Endothelial cell of umbilical vein (primary cell): Measurements from ENCODE around the gene FAM168A. TPM values are rescaled to one million over a fixed set of nuclear protein-coding genes. Genes with fewer than 3 reads are reported as not detected.

Experiments used
- BruUV-seq: library from RNA; stranded (reverse); fragments of 400-500 nt; replicated peaks from 2 replicates; lab custom pipeline; 2021; lab: Mats Ljungman, UMichigan
- CTCF ChIA-PET: fragments of 300-600, 350-600 bp; sonication (Branson Sonifier 250); formaldehyde crosslinking; loops from one replicate; lab custom pipeline; 2021; ENCODE audit warnings: antibody characterized with exemption, inconsistent platforms; lab: Charles Lee
- POLR2A ChIA-PET: fragments of 300-600, 350-600 bp; sonication (Branson Sonifier 250); formaldehyde crosslinking; loops from one replicate; lab custom pipeline; 2021; ENCODE audit warnings: antibody characterized with exemption, inconsistent platforms; lab: Charles Lee
- DNase-seq: peaks from one replicate; pipeline ENCODE4 v3.0.0-alpha.2; 2011; ENCODE audit warnings: low read depth, low spot score
- FAIRE-seq: peaks from 2 replicates; lab custom pipeline; 2011; peaks lifted over from hg19 to GRCh38; lab: Jason Lieb, UNC
- H2AFZ ChIP-seq: 2 replicates; pipeline ENCODE4 v1.6.0; 2012; ENCODE audit warnings: low read depth, low read length, control low read depth, inconsistent platforms
- H3K27ac ChIP-seq: 2 replicates; pipeline ENCODE4 v1.5.1; 2011; ENCODE audit warnings: low read depth, mild to moderate bottlenecking, control low read depth, low read length, moderate library complexity; ENCODE audit not compliant: insufficient read depth
- H3K27me3 ChIP-seq, 2 experiments: 2 replicates each; pipeline versions ENCODE4 v1.6.0 to v1.6.1; 2011; ENCODE audit warnings: low read length in 2 of 2, mixed read lengths in 1 of 2; ENCODE audit not compliant: control insufficient read depth in 2 of 2, insufficient read depth in 2 of 2
- H3K36me3 ChIP-seq, 2 experiments: 2 replicates in 1 of 2; 3 replicates in 1 of 2; pipeline ENCODE4 v1.5.1; 2011; ENCODE audit warnings: low read length in 2 of 2, mild to moderate bottlenecking in 1 of 2, moderate library complexity in 1 of 2; ENCODE audit not compliant: control insufficient read depth in 2 of 2, insufficient read depth in 2 of 2; ENCODE audit errors: extremely low read depth in 1 of 2
- H3K4me1 ChIP-seq: 3 replicates; pipeline ENCODE4 v1.5.1; 2011; ENCODE audit warnings: mild to moderate bottlenecking, low read length; ENCODE audit not compliant: control insufficient read depth, insufficient read depth; ENCODE audit errors: extremely low read depth
- H3K4me2 ChIP-seq: 2 replicates; pipeline ENCODE4 v1.6.1; 2011; ENCODE audit warnings: low read length, control low read depth, mixed read lengths; ENCODE audit not compliant: insufficient read depth
- H3K4me3 ChIP-seq, 3 experiments: fragments of 200-600 bp in 1 of 3; sonication (generic), shearing (Covaris generic) in 1 of 3; replicated peaks in 1 of 3; 2 replicates each; pipeline ENCODE4 v1.5.1; 2011 to 2016; ENCODE audit warnings: control low read depth in 3 of 3, low read length in 3 of 3, mild to moderate bottlenecking in 2 of 3, inconsistent platforms in 1 of 3, low read depth in 1 of 3, moderate library complexity in 1 of 3; ENCODE audit not compliant: insufficient read depth in 1 of 3
- H3K79me2 ChIP-seq: 2 replicates; pipeline ENCODE4 v1.6.0; 2012; ENCODE audit warnings: low read length, inconsistent platforms; ENCODE audit not compliant: control insufficient read depth, insufficient read depth
- H3K9ac ChIP-seq: replicated peaks from 2 replicates; pipeline ENCODE3; 2011; ENCODE audit warnings: low read length, control low read depth; ENCODE audit not compliant: insufficient read depth; ENCODE audit errors: extremely low read depth
- H3K9me1 ChIP-seq: replicated peaks from 3 replicates; pipeline ENCODE4 v1.6.0; 2011; ENCODE audit warnings: mild to moderate bottlenecking, low read length; ENCODE audit not compliant: control insufficient read depth, insufficient read depth; ENCODE audit errors: extremely low read depth
- H3K9me3 ChIP-seq: replicated peaks from 2 replicates; pipeline ENCODE4 v1.5.1; 2012; ENCODE audit warnings: low read length, inconsistent platforms; ENCODE audit not compliant: control insufficient read depth, insufficient read depth
- H4K20me1 ChIP-seq: replicated peaks from 2 replicates; pipeline ENCODE3; 2011; ENCODE audit warnings: mild to moderate bottlenecking, low read length; ENCODE audit not compliant: control insufficient read depth, insufficient read depth; ENCODE audit errors: extremely low read depth
- CTCF ChIP-seq, 2 donors: IDR thresholded peaks; 1 replicate in 1 of 2; 2 replicates in 1 of 2; pipeline ENCODE4 v1.5.1; 2011; ENCODE audit warnings: low read length in 2 of 2, mild to moderate bottlenecking in 2 of 2, moderate library complexity in 2 of 2, control low read depth in 1 of 2, inconsistent platforms in 1 of 2, low read depth in 1 of 2; ENCODE audit not compliant: insufficient read depth in 1 of 2; ENCODE audit errors: extremely low read depth in 1 of 2
- EZH2 ChIP-seq: IDR thresholded peaks from 2 replicates; pipeline ENCODE4 v1.6.1; 2012; ENCODE audit warnings: borderline replicate concordance, low read depth, mild to moderate bottlenecking, moderate library complexity, low read length, inconsistent platforms; ENCODE audit not compliant: severe bottlenecking
- FOS ChIP-seq: IDR thresholded peaks from 2 replicates; pipeline ENCODE4 v1.6.1; 2011; ENCODE audit warnings: mild to moderate bottlenecking, low read length, moderate library complexity, borderline replicate concordance; ENCODE audit not compliant: insufficient read depth
- GATA2 ChIP-seq: IDR thresholded peaks from 2 replicates; pipeline ENCODE4 v1.7.0; 2011; ENCODE audit warnings: low read depth, mild to moderate bottlenecking, moderate library complexity, mixed read lengths, low read length; ENCODE audit not compliant: insufficient read length, insufficient read depth
- JUN ChIP-seq: IDR thresholded peaks from 2 replicates; pipeline ENCODE4 v1.6.1; 2011; ENCODE audit warnings: borderline replicate concordance, low read depth; ENCODE audit not compliant: insufficient read length, insufficient read depth
- MAX ChIP-seq: IDR thresholded peaks from 2 replicates; pipeline ENCODE4 v1.6.1; 2011; ENCODE audit not compliant: insufficient read depth, insufficient read length
- MYC ChIP-seq: IDR thresholded peaks from one replicate; pipeline ENCODE4 v1.6.1; 2011; ENCODE audit warnings: mild to moderate bottlenecking, low read depth, low read length
- POLR2A ChIP-seq: IDR thresholded peaks from 2 replicates; pipeline ENCODE4 v1.6.1; 2012; ENCODE audit warnings: low read depth, mild to moderate bottlenecking, control low read depth, low read length
- POLR2AphosphoS5 ChIP-seq: IDR thresholded peaks from 2 replicates; pipeline ENCODE4 v1.6.1; 2012; ENCODE audit warnings: low read depth, mild to moderate bottlenecking, control low read depth, low read length, moderate library complexity; ENCODE audit not compliant: insufficient read depth
- dilution Hi-C: fragments of 300-500 bp; cut with MboI; formaldehyde crosslinking; loops from one replicate; pipeline ENCODE4 v1.15.0; 2019; ENCODE audit warnings: low sequenced_read_pairs; ENCODE audit not compliant: extremely low pct_ligation_motif_present
- intact Hi-C: fragments of 100-400 bp; cut with micrococcal nuclease; formaldehyde crosslinking; loops from one replicate; pipeline ENCODE4 v1.10.0; 2022
- polyA plus RNA-seq, 4 experiments: library from polyadenylated mRNA; depleted of rRNA in 3 of 4; stranded (reverse) in 3 of 4; unstranded in 1 of 4; fragments of >200 nt; gene quantifications; 2 replicates each; pipeline versions ENCODE4 v1.2.1 to v1.2.3, GENCODE V29; 2011 to 2012; ENCODE audit warnings: missing spikeins in 1 of 4
- total RNA-seq: library from RNA; stranded (reverse); gene quantifications from 2 replicates; pipeline ENCODE4 v1.2.3, GENCODE V29; 2021

The FAM168A gene
- total and polyA plus RNA-seq, 2 donors (not counting 3 experiments of a cell fraction or from before 2014, with no cell fraction given), result 17.0 to 20.5 TPM

GRCh38 chr11:73635721-73636120, 37.8 kb upstream of the FAM168A start:
- DNase-seq (no peak), FAIRE-seq (no peak)
- dilution Hi-C loops, result no loop called here
- Histone ChIP-seq H3K27ac (no peak overlapping the region), H3K79me2 (no peaks in the 10 kb centered on the region), H3K4me2 (no peak overlapping the region), H3K9me1 (no peaks in the 10 kb centered on the region), H3K36me3 (no peaks in the 10 kb centered on the region), H4K20me1 (no peaks in the 10 kb centered on the region), H3K4me3 (no peak overlapping the region), H3K9ac (no peak overlapping the region), H2AFZ (no peak overlapping the region), H3K4me1 (no peaks in the 10 kb centered on the region), H3K27me3 (peaks cover 3 to 5% of the 10 kb centered on the region in 2 experiments), H3K9me3 (no peaks in the 10 kb centered on the region)
- intact Hi-C loops, result no loop called here
- BruUV-seq, result no TSS peak
- TF ChIP-seq FOS (no peak), EZH2 (no peak), GATA2 (no peak), JUN (no peak), MYC (no peak), POLR2A (no peak)
- CTCF ChIA-PET, result interaction anchor here (1.7 to 5.7 kb wide), 3 partner anchors 9 to 25 kb away, joined by 5 to 47 read pairs (median 7); no protein-coding TSS in a partner anchor
- POLR2A ChIA-PET, result no interaction called here

- dilution Hi-C loops, result no loop called here
- CTCF ChIA-PET, result interaction anchor here (0.8 to 5.7 kb wide), 2 partner anchors 9 to 17 kb away, joined by 4 to 47 read pairs; no protein-coding TSS in a partner anchor
These were observed 36.1 kb upstream of the FAM168A start for GRCh38 chr11:73633999-73634398.

More at GRCh38 chr11:73633999-73634398, 36.1 kb upstream of the FAM168A start:
- Histone ChIP-seq H3K4me1 (no peaks in the 10 kb centered on the region), H3K27me3 (peaks cover 2 to 3% of the 10 kb centered on the region in 2 experiments), H3K9me3 (no peaks in the 10 kb centered on the region), H3K9me1 (no peaks in the 10 kb centered on the region), H3K36me3 (no peaks in the 10 kb centered on the region), H3K27ac (no peak overlapping the region), H3K79me2 (no peaks in the 10 kb centered on the region), H3K9ac (no peak overlapping the region), H4K20me1 (no peaks in the 10 kb centered on the region), H3K4me3 (no peak overlapping the region), H3K4me2 (no peak overlapping the region), H2AFZ (no peak overlapping the region)
- no peak for TF ChIP-seq MAX
- TF ChIP-seq JUN, result no peak
- no peak for TF ChIP-seq POLR2A
- no peak for TF ChIP-seq FOS
- TF ChIP-seq EZH2, result no peak
- TF ChIP-seq CTCF (IDR thresholded peaks at IDR 0.05; ENCODE audit: extremely low read depth in 1 of 2, insufficient read depth in 1 of 2, low read depth in 1 of 2, low read length in 2 of 2), result no peak
- TF ChIP-seq GATA2, result no peak
- TF ChIP-seq MYC, result no peak
- no peak for TF ChIP-seq POLR2AphosphoS5
- intact Hi-C loops, result no loop called here
- DNase-seq (no peak), FAIRE-seq (no peak)
- no TSS peak for BruUV-seq
- POLR2A ChIA-PET, result no interaction called here
